GM12891 (cell line): ENCODE results near the gene CXorf38.

Experiments used
- POLR2A ChIP-seq: IDR thresholded peaks from 2 replicates; pipeline ENCODE4 v1.6.1; 2011; ENCODE audit warnings: low read depth, low read length, control low read depth
- TAF1 ChIP-seq: IDR thresholded peaks from 2 replicates; pipeline ENCODE4 v1.6.1; 2011; ENCODE audit warnings: low read depth, low read length, control low read depth

- TF ChIP-seq TAF1 (no peak), POLR2A (no peak)
These were observed 22.1 kb downstream of the CXorf38 start for GRCh38 chrX:40625294-40625693.
